CD4-positive, alpha-beta T cell (primary cell): ENCODE measurements around the gene NME3. TPM values are rescaled to one million over a fixed set of nuclear protein-coding genes. Genes with fewer than 3 reads are reported as not detected.

Source experiments
- ATAC-seq: fragments of 200-7000 bp; cut with Tn5 transposase; one replicate; pipeline ENCODE4 v1.10.0; 2022; ENCODE audit warnings: mild to moderate bottlenecking; ENCODE audit not compliant: poor library complexity
- CTCF ChIA-PET: fragments of 350-600 bp; sonication (Branson Sonifier 250); formaldehyde crosslinking; loops from one replicate; lab custom pipeline; 2021; ENCODE audit warnings: antibody characterized with exemption, inconsistent platforms; lab: Charles Lee
- POLR2A ChIA-PET: fragments of 350-600 bp; sonication (Branson Sonifier 250); formaldehyde crosslinking; loops from one replicate; lab custom pipeline; 2021; ENCODE audit warnings: antibody characterized with exemption, inconsistent platforms; lab: Charles Lee
- DNase-seq, 14 experiments: peaks; one replicate each; pipeline ENCODE4 v3.0.0-alpha.2; 2013 to 2020; ENCODE audit warnings: mixed read lengths in 2 of 14
- H3K27ac ChIP-seq, 2 donors: one replicate each; pipeline versions ENCODE4 v1.5.1 to v1.7.0; 2013; ENCODE audit warnings: low read length in 2 of 2, low read depth in 1 of 2, mild to moderate bottlenecking in 1 of 2
- H3K27me3 ChIP-seq, 2 experiments: 1 replicate in 1 of 2; 2 replicates in 1 of 2; pipeline versions ENCODE4 v1.6.1 to v1.7.0; 2013; ENCODE audit warnings: low read length in 2 of 2, control low read depth in 1 of 2, mild to moderate bottlenecking in 1 of 2, moderate library complexity in 1 of 2; ENCODE audit not compliant: insufficient read depth in 2 of 2, control insufficient read depth in 1 of 2
- H3K36me3 ChIP-seq: one replicate; pipeline ENCODE4 v1.6.1; 2013; ENCODE audit warnings: low read length, control low read depth; ENCODE audit not compliant: insufficient read depth
- H3K4me1 ChIP-seq: one replicate; pipeline ENCODE4 v1.6.1; 2013; ENCODE audit warnings: low read length, control low read depth; ENCODE audit not compliant: insufficient read depth
- H3K4me3 ChIP-seq: one replicate; pipeline ENCODE4 v1.5.1; 2013; ENCODE audit warnings: mild to moderate bottlenecking, low read length, moderate library complexity
- H3K9me3 ChIP-seq, 2 experiments: 1 replicate in 1 of 2; 2 replicates in 1 of 2; pipeline versions ENCODE4 v1.6.1 to v1.7.0; 2013; ENCODE audit warnings: low read length in 2 of 2, mild to moderate bottlenecking in 2 of 2, control low read depth in 1 of 2, moderate library complexity in 1 of 2; ENCODE audit not compliant: control insufficient read depth in 1 of 2, insufficient read depth in 1 of 2
- H3K27ac Mint-ChIP-seq: one replicate; pipeline ENCODE4 v1.8.0; 2020; ENCODE audit warnings: mixed read lengths
- H3K27me3 Mint-ChIP-seq: one replicate; pipeline ENCODE4 v1.8.0; 2021; ENCODE audit warnings: mixed read lengths
- H3K36me3 Mint-ChIP-seq: one replicate; pipeline ENCODE4 v1.8.0; 2021; ENCODE audit warnings: low read depth, mixed read lengths
- H3K4me1 Mint-ChIP-seq: one replicate; pipeline ENCODE4 v1.8.0; 2021; ENCODE audit warnings: low read depth, mixed read lengths
- H3K4me3 Mint-ChIP-seq: one replicate; pipeline ENCODE4 v1.8.0; 2020; ENCODE audit warnings: mild to moderate bottlenecking, mixed read lengths
- H3K9me3 Mint-ChIP-seq: one replicate; pipeline ENCODE4 v1.8.0; 2020; ENCODE audit warnings: mixed read lengths
- intact Hi-C, 2 experiments: fragments of 100-400 bp; cut with DNase I in 1 of 2; cut with micrococcal nuclease in 1 of 2; formaldehyde crosslinking; loops; one replicate each; pipeline versions ENCODE4 v1.15.1 to v1.9.0; 2023 to 2025; cut with DNase I, micrococcal nuclease
- total RNA-seq, 174 experiments: library from RNA in 2 of 174; stranded (reverse) in 2 of 174; gene quantifications; one replicate each; pipeline ENCODE4 v1.2.3 and lab custom pipeline; 2021 to 2026
- TF ChIP-seq, protein P1 (sequence below): fragments of 200-600 bp; IDR thresholded peaks from one replicate; pipeline ENCODE4 v1.8.0; 2022; ENCODE audit warnings: antibody characterized with exemption, mild to moderate bottlenecking

The NME3 gene
- total RNA-seq, 2 experiments from 2014 or later = 46.2 to 54.2 TPM

DNA sequence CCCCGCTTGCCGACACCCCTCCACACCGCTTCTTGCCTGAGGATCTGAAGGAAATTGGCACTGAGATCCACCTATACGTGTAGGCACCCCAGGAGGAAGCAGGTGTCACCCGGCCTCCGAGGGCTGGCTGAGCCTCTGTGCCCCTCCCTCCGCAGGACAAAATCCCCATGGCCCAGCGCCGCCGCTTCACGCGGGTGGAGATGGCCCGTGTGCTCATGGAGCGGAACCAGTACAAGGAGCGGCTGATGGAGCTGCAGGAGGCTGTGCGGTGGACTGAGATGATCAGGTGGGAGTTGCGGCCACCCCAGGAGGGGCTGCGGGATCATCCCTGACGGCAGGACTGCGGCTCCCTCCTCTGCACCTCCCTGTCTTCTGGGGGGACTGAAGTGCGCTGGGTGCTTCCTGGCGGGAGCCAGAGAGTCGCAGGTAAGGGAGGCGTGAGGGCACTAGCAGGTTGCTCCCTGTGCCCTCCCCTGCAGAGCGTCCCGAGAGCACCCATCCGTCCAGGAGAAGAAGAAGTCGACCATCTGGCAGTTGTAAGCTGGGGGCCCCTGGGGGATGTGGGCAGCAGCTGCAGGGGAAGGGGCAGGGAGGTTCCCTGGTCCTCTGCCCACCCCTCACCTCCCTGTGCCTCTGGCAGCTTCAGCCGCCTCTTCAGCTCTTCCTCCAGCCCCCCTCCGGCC is 9.0 kb downstream of the NME3 start:
- H3K9me3 ChIP-seq = no peaks in the 10 kb centered on the region
- Mint-ChIP-seq H3K27ac (no peak overlapping the region), H3K4me1 (peaks cover 1% of the 10 kb centered on the region), H3K9me3 (no peaks in the 10 kb centered on the region), H3K36me3 (peaks cover 15% of the 10 kb centered on the region), H3K27me3 (no peaks in the 10 kb centered on the region), H3K4me3 (no peak overlapping the region)
- intact Hi-C loops = no loop called here
- peaks cover 7% of the 10 kb centered on the region for H3K4me1 ChIP-seq
- H3K27me3 ChIP-seq = no peaks in the 10 kb centered on the region
- peaks cover 68% of the 10 kb centered on the region for H3K36me3 ChIP-seq
- ATAC-seq (no peak), DNase-seq (no peak)
- TF ChIP-seq, protein P1, sequence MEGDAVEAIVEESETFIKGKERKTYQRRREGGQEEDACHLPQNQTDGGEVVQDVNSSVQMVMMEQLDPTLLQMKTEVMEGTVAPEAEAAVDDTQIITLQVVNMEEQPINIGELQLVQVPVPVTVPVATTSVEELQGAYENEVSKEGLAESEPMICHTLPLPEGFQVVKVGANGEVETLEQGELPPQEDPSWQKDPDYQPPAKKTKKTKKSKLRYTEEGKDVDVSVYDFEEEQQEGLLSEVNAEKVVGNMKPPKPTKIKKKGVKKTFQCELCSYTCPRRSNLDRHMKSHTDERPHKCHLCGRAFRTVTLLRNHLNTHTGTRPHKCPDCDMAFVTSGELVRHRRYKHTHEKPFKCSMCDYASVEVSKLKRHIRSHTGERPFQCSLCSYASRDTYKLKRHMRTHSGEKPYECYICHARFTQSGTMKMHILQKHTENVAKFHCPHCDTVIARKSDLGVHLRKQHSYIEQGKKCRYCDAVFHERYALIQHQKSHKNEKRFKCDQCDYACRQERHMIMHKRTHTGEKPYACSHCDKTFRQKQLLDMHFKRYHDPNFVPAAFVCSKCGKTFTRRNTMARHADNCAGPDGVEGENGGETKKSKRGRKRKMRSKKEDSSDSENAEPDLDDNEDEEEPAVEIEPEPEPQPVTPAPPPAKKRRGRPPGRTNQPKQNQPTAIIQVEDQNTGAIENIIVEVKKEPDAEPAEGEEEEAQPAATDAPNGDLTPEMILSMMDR = no peak
- no peak overlapping the region for H3K27ac ChIP-seq
- POLR2A ChIA-PET = no interaction called here
- H3K4me3 ChIP-seq = no peak overlapping the region
- CTCF ChIA-PET = no interaction called here

DNA sequence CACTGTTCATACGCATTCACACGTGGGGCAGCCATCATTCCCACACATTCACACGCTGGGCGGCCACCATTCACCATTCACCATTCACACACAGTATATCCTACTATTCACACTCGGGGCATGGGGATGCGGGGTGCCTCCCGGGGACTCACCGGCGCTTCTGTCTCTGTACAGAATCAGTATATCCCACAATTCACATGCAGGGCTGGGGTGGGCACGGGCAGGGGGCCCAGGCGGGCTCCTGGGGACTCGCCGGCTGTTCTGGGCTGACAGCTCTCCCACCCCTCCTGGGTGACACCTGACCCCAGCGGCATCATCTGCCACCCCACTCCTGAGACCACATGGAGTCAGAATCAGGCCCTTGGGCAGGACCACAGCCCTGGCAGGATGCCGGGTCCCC is 9.6 kb downstream of the NME3 start:
- no peaks in the 10 kb centered on the region for H3K27me3 ChIP-seq
- no peak overlapping the region for H3K27ac Mint-ChIP-seq
- H3K27me3 Mint-ChIP-seq = no peaks in the 10 kb centered on the region
- H3K9me3 ChIP-seq = no peaks in the 10 kb centered on the region
- H3K4me3 ChIP-seq = no peak overlapping the region
- H3K36me3 Mint-ChIP-seq = peaks cover 16% of the 10 kb centered on the region
- intact Hi-C loops = no loop called here
- H3K27ac ChIP-seq = no peak overlapping the region
- H3K4me3 Mint-ChIP-seq = no peak overlapping the region
- H3K4me1 ChIP-seq = peaks cover 13% of the 10 kb centered on the region
- TF ChIP-seq, protein P1 = no peak
- ChIA-PET POLR2A (no interaction called here), CTCF (no interaction called here)
- H3K9me3 Mint-ChIP-seq = no peaks in the 10 kb centered on the region
- H3K4me1 Mint-ChIP-seq = peaks cover 7% of the 10 kb centered on the region
- ATAC-seq (no peak), DNase-seq (no peak)
- H3K36me3 ChIP-seq = peaks cover 63% of the 10 kb centered on the region

DNA sequence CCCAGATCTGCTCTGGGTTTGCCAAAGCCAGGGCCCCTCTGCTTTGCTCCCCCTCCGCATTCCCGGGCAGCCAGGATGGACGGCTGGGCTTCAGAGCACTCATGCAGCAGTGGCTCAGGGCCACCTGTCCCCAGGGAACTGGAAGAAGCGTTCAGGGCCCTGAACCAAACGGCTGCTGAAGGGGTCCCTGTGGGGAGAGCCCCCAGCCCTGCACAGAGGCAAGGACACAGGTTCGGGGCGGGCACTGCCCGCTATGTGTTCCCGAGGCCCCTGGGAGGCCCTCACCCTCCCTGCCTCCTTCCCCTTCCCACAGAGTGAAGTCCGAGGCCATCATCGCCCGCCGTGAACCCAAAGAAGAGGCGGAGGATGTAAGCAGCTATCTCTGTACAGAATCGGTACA is 10.4 kb downstream of the NME3 start:
- H3K27ac Mint-ChIP-seq = no peak overlapping the region

More for the DNA sequence above, 10.4 kb downstream of the NME3 start:
- H3K27me3 Mint-ChIP-seq = no peaks in the 10 kb centered on the region
- DNase-seq (no peak), ATAC-seq (no peak)
- H3K4me1 ChIP-seq = peaks cover 17% of the 10 kb centered on the region
- H3K27ac ChIP-seq = no peak overlapping the region
- ChIA-PET CTCF (no interaction called here), POLR2A (no interaction called here)
- no peaks in the 10 kb centered on the region for H3K9me3 Mint-ChIP-seq
- H3K36me3 Mint-ChIP-seq = peaks cover 19% of the 10 kb centered on the region
- TF ChIP-seq, protein P1 = no peak
- H3K4me3 ChIP-seq = no peak overlapping the region
- no peak overlapping the region for H3K4me3 Mint-ChIP-seq
- peaks cover 10% of the 10 kb centered on the region for H3K4me1 Mint-ChIP-seq
- H3K9me3 ChIP-seq = no peaks in the 10 kb centered on the region
- H3K27me3 ChIP-seq = no peaks in the 10 kb centered on the region
- intact Hi-C loops = no loop called here
- H3K36me3 ChIP-seq = peaks cover 55% of the 10 kb centered on the region
